Measurements from ENCODE around the gene BMPR1A.
"Not testable (repeated sequence)": the region's sequence is repeated elsewhere in the genome, so short reads cannot be mapped to it uniquely, and the experiment has no call there.

BMPR1A gene

DNA sequence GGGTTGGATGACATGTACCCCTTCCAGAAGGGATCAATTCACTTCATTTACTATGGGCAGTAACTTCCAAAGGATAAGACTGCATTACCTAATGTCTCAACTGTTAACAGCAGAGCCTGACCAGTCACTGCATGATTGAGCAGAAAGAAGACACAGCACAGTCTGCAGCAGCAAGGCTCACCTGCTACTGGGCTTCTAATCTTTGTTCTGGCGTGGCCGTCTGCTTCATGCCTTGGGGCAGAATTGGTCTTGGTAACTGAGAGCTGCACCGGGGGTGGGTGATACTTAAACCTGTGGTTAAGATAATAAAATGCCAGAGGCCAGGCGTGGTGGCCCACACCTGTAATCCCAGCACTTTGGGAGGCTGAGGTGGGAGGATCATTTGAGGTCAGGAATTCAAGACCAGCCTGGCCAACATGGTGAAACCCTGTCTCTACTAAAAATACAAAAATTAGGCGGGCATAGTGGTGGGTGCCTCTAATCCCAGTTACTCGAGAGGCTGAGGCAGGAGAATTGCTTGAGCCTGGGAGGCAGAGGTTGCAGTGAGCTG, 177.8 kb downstream of the BMPR1A start:
- H3K56ac ChIP-seq (ENCODE audit: low read length); H3K4me3 ChIP-seq (ENCODE audit: low read length); H3K18ac ChIP-seq (ENCODE audit: low read length); H3K9ac ChIP-seq (ENCODE audit: low read length); H3K79me1 ChIP-seq (ENCODE audit: low read length); H2BK120ac ChIP-seq (ENCODE audit: low read depth, low read length); H3K27ac ChIP-seq (ENCODE audit: low read depth, low read length); H2BK15ac ChIP-seq (replicated peaks; ENCODE audit: low read depth); H4K8ac ChIP-seq (ENCODE audit: low read depth, low read length); H3K23ac ChIP-seq (ENCODE audit: low read length); H3K27me3 ChIP-seq (ENCODE audit: insufficient read depth, low read length, poor library complexity); H2AK5ac ChIP-seq (ENCODE audit: low read length); H3K4ac ChIP-seq (ENCODE audit: low read depth, low read length); H3K4me1 ChIP-seq (ENCODE audit: control insufficient read depth, low read depth, low read length); H3K36me3 ChIP-seq (ENCODE audit: control insufficient read depth, insufficient read depth, low read length); H2BK5ac ChIP-seq (ENCODE audit: low read length); H3K4me2 ChIP-seq (ENCODE audit: low read length); H4K5ac ChIP-seq (ENCODE audit: low read length); H3K79me2 ChIP-seq (ENCODE audit: control insufficient read depth, insufficient read depth, low read length): not testable (repeated sequence)
- peak; percentile 48 for DNase-seq
- no CpG with 5 or more reads among the region's 6 CpGs for WGBS (ENCODE audit: extremely low coverage, insufficient coverage, low lambda C conversion rate)

DNA sequence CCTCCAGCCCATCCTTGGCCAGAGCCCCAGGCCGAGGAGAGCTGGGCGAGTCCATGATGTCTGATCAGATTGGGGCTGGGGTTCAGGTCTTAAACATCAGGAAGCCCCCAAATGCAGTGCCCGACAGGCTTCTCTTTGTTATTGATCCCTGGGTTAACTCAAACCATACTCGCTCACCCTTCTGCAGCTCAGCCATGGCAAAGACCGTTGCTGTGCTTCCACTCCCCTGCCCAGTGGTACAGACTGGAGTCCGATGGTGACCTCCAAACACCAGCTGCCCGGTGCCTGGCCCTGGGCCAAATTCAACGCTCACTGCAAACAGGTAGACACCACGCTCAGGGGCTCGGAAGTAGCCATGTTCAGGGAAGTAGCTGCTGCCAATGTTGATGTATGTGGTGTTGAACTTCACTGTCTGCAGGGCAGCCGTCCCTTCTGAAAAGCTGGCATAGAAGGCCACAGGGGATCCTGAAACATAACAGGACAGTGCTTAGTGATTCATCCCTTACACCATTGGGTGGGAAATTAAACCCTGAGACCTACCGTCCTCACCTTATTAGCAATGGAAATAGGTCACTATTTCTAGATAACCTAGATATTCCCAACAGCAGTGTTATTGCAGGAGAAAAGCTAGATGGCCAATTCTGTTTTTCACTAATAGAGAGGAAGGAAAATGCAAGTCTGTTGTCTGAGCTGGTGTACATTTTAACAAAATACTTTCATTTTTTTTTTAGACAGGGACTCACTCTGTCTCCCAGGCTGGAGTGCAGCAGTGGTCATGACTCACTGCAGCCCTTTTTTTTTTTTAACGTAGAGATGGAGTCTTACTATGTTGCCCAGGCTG, 180.5 kb downstream of the BMPR1A start:
- H3K27me3 ChIP-seq (ENCODE audit: insufficient read depth, low read length, poor library complexity), result no peaks in the 10 kb centered on the region
- H2AK5ac ChIP-seq (ENCODE audit: low read length), result no peak overlapping the region
- no peak overlapping the region for H3K18ac ChIP-seq (ENCODE audit: low read length)
- no peak overlapping the region for H4K5ac ChIP-seq (ENCODE audit: low read length)
- no peak overlapping the region for H4K8ac ChIP-seq (ENCODE audit: low read depth, low read length)
- no CpG with 5 or more reads among the region's 13 CpGs for WGBS (ENCODE audit: extremely low coverage, insufficient coverage, low lambda C conversion rate)
- no peaks in the 10 kb centered on the region for H3K79me2 ChIP-seq (ENCODE audit: control insufficient read depth, insufficient read depth, low read length)
- no peak overlapping the region for H3K4me3 ChIP-seq (ENCODE audit: low read length)
- H2BK120ac ChIP-seq (ENCODE audit: low read depth, low read length), result no peak overlapping the region
- H3K36me3 ChIP-seq (ENCODE audit: control insufficient read depth, insufficient read depth, low read length), result no peaks in the 10 kb centered on the region
- H3K23ac ChIP-seq (ENCODE audit: low read length), result no peak overlapping the region
- H3K4me1 ChIP-seq (ENCODE audit: control insufficient read depth, low read depth, low read length), result no peaks in the 10 kb centered on the region
- H3K4me2 ChIP-seq (ENCODE audit: low read length), result no peak overlapping the region
- no peaks in the 10 kb centered on the region for H3K79me1 ChIP-seq (ENCODE audit: low read length)
- no peak overlapping the region for H3K56ac ChIP-seq (ENCODE audit: low read length)
- no peak overlapping the region for H3K4ac ChIP-seq (ENCODE audit: low read depth, low read length)
- H3K27ac ChIP-seq (ENCODE audit: low read depth, low read length), result no peak overlapping the region
- no peak overlapping the region for H2BK15ac ChIP-seq (replicated peaks; ENCODE audit: low read depth)
- DNase-seq, result no peak
- no peak overlapping the region for H3K9ac ChIP-seq (ENCODE audit: low read length)
- H2BK5ac ChIP-seq (ENCODE audit: low read length), result no peak overlapping the region

DNA sequence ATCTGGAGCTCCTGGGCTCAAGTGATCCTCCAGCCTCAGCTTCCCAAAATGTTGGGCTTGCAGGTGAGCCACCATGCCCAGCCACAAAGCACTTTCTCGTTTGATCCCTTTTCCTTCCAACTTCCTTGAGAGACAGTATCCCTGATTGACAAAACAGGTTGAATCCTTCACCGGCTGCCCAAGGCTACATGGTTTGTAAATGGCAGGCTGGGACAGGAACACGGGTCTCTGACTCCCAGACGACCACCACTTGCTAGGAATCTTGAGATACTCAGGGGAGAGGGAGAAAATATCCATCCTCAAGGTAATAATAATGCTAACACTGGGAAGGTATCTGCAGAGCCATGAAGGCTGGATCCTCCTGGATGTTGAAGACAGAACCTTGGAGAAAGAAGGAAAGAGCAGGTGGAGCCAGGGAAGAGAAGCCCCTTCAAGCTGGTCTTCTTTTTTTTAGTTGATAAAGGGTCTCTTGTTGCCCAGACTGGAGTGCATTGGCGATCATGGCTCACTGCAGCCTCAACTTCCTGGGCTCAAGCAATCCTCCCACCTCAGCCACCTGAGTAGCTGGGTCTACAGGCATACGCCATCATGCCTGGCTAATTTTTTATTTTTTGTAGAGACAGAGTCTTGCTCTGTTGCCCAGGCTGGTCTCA, 181.2 kb downstream of the BMPR1A start:
- Histone ChIP-seq H3K4me1 (ENCODE audit: control insufficient read depth, low read depth, low read length) (no peaks in the 10 kb centered on the region), H3K4ac (ENCODE audit: low read depth, low read length) (no peak overlapping the region), H4K8ac (ENCODE audit: low read depth, low read length) (no peak overlapping the region), H3K9ac (ENCODE audit: low read length) (no peak overlapping the region), H2BK120ac (ENCODE audit: low read depth, low read length) (no peak overlapping the region), H3K18ac (ENCODE audit: low read length) (no peak overlapping the region), H3K79me2 (ENCODE audit: control insufficient read depth, insufficient read depth, low read length) (no peaks in the 10 kb centered on the region), H3K27me3 (ENCODE audit: insufficient read depth, low read length, poor library complexity) (no peaks in the 10 kb centered on the region), H3K4me2 (ENCODE audit: low read length) (no peak overlapping the region), H3K36me3 (ENCODE audit: control insufficient read depth, insufficient read depth, low read length) (no peaks in the 10 kb centered on the region), H3K56ac (ENCODE audit: low read length) (no peak overlapping the region), H4K5ac (ENCODE audit: low read length) (no peak overlapping the region), H3K4me3 (ENCODE audit: low read length) (no peak overlapping the region), H2BK15ac (replicated peaks; ENCODE audit: low read depth) (no peak overlapping the region), H3K79me1 (ENCODE audit: low read length) (no peaks in the 10 kb centered on the region), H3K23ac (ENCODE audit: low read length) (no peak overlapping the region), H3K27ac (ENCODE audit: low read depth, low read length) (no peak overlapping the region), H2AK5ac (ENCODE audit: low read length) (no peak overlapping the region), H2BK5ac (ENCODE audit: low read length) (no peak overlapping the region)
- WGBS (ENCODE audit: extremely low coverage, insufficient coverage, low lambda C conversion rate), result no CpG with 5 or more reads among the region's 6 CpGs
- no peak for DNase-seq

DNA sequence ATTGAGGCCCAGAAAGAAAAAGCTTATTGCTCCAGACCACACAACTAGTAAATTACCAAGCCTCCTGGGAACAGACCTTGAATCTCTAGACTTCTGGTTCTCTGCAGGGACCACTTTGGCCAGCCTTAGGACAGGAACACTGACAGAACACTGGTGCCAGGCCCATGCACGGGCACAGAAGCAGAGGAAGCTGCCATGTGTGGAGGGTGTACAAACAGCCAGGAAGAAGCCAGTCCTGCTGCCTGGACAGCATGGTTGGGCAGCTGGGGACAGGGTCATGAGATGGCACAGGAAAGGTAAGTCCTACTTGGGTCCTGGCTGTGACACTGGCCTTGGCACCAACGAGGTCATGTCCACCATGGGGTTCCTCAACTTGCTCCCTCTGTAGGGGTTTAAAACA, 181.8 kb downstream of the BMPR1A start:
- Histone ChIP-seq H3K23ac (ENCODE audit: low read length) (no peak overlapping the region), H3K79me1 (ENCODE audit: low read length) (no peaks in the 10 kb centered on the region), H3K27ac (ENCODE audit: low read depth, low read length) (no peak overlapping the region), H2BK15ac (replicated peaks; ENCODE audit: low read depth) (no peak overlapping the region), H2BK120ac (ENCODE audit: low read depth, low read length) (no peak overlapping the region), H2AK5ac (ENCODE audit: low read length) (no peak overlapping the region), H3K9ac (ENCODE audit: low read length) (no peak overlapping the region), H3K4ac (ENCODE audit: low read depth, low read length) (no peak overlapping the region), H3K56ac (ENCODE audit: low read length) (no peak overlapping the region), H3K4me3 (ENCODE audit: low read length) (no peak overlapping the region), H2BK5ac (ENCODE audit: low read length) (no peak overlapping the region), H3K4me1 (ENCODE audit: control insufficient read depth, low read depth, low read length) (no peaks in the 10 kb centered on the region), H4K5ac (ENCODE audit: low read length) (no peak overlapping the region), H3K27me3 (ENCODE audit: insufficient read depth, low read length, poor library complexity) (no peaks in the 10 kb centered on the region), H4K8ac (ENCODE audit: low read depth, low read length) (no peak overlapping the region), H3K79me2 (ENCODE audit: control insufficient read depth, insufficient read depth, low read length) (no peaks in the 10 kb centered on the region), H3K18ac (ENCODE audit: low read length) (no peak overlapping the region), H3K4me2 (ENCODE audit: low read length) (no peak overlapping the region), H3K36me3 (ENCODE audit: control insufficient read depth, insufficient read depth, low read length) (no peaks in the 10 kb centered on the region)
- no CpG with 5 or more reads among the region's 2 CpGs for WGBS (ENCODE audit: extremely low coverage, insufficient coverage, low lambda C conversion rate)
- no peak for DNase-seq

DNA sequence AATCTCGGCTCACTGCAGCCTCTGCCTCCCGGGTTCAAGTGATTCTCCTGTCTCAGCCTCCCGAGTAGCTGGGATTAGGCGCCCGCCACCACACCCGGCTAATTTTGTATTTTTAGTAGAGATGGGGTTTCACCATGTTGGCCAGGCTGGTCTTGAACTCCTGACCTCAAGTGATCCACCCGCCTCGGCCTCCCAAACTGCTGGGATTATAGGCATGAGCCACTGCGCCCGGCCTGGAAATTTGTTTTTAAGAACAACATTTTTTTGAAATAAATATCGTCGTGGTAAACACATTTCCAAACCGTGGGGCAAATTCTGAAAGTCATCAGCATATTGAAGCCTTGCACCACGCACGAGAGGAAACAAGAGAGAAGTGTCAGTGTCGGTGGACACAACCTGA, 183.7 kb downstream of the BMPR1A start:
- not testable (repeated sequence) for H3K9ac ChIP-seq (ENCODE audit: low read length); H3K18ac ChIP-seq (ENCODE audit: low read length); H3K27me3 ChIP-seq (ENCODE audit: insufficient read depth, low read length, poor library complexity); H2BK15ac ChIP-seq (replicated peaks; ENCODE audit: low read depth); H3K4me3 ChIP-seq (ENCODE audit: low read length); H3K4ac ChIP-seq (ENCODE audit: low read depth, low read length); H4K8ac ChIP-seq (ENCODE audit: low read depth, low read length); H3K27ac ChIP-seq (ENCODE audit: low read depth, low read length); H2BK5ac ChIP-seq (ENCODE audit: low read length); H4K5ac ChIP-seq (ENCODE audit: low read length); H3K56ac ChIP-seq (ENCODE audit: low read length); H3K4me1 ChIP-seq (ENCODE audit: control insufficient read depth, low read depth, low read length); H3K23ac ChIP-seq (ENCODE audit: low read length); H3K4me2 ChIP-seq (ENCODE audit: low read length); DNase-seq; H2BK120ac ChIP-seq (ENCODE audit: low read depth, low read length); H3K36me3 ChIP-seq (ENCODE audit: control insufficient read depth, insufficient read depth, low read length); H3K79me1 ChIP-seq (ENCODE audit: low read length); H3K79me2 ChIP-seq (ENCODE audit: control insufficient read depth, insufficient read depth, low read length)
- no CpG with 5 or more reads among the region's 16 CpGs for WGBS (ENCODE audit: extremely low coverage, insufficient coverage, low lambda C conversion rate)
- peak overlapping the region; percentile 28 for H2AK5ac ChIP-seq (ENCODE audit: low read length)
